ENCODE measurements around the gene COL25A1. TPM values are rescaled to one million over a fixed set of nuclear protein-coding genes. Genes with fewer than 3 reads are reported as not detected.

Gene COL25A1
- total and polyA plus RNA-seq, 2 experiments from 2014 or later = 0.28 to 1.9 TPM

DNA sequence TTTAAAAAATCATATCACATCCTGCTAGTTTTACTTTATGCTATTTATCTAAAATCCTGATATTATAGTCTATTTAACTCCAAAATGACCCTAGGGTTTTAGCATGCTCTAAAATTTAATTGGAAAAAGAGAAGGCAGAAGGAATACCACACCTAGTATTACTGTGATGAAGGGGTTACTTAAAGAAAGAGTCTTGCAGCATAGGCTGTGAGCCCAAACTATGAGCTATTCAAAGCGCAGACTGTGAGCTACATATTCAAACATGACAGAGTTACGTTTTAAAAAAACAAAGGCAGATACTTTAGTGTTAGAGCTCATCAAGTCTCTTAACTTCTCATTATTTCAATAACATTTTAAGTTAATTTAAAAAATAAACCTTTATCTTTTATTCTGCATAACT is 291.9 kb downstream of the COL25A1 start:
- no peaks in the 10 kb centered on the region for H3K9me3 ChIP-seq (ENCODE audit: low read depth)
- no peak for TF ChIP-seq EZH2 (IDR thresholded peaks at IDR 0.05; ENCODE audit: borderline replicate concordance)
- TF ChIP-seq, protein P1, sequence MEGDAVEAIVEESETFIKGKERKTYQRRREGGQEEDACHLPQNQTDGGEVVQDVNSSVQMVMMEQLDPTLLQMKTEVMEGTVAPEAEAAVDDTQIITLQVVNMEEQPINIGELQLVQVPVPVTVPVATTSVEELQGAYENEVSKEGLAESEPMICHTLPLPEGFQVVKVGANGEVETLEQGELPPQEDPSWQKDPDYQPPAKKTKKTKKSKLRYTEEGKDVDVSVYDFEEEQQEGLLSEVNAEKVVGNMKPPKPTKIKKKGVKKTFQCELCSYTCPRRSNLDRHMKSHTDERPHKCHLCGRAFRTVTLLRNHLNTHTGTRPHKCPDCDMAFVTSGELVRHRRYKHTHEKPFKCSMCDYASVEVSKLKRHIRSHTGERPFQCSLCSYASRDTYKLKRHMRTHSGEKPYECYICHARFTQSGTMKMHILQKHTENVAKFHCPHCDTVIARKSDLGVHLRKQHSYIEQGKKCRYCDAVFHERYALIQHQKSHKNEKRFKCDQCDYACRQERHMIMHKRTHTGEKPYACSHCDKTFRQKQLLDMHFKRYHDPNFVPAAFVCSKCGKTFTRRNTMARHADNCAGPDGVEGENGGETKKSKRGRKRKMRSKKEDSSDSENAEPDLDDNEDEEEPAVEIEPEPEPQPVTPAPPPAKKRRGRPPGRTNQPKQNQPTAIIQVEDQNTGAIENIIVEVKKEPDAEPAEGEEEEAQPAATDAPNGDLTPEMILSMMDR (IDR thresholded peaks at IDR 0.05; ENCODE audit: poor library complexity) = no peak
- no peak for TF ChIP-seq EZH2phosphoT487 (IDR thresholded peaks at IDR 0.05; ENCODE audit: low read depth, severe bottlenecking, unreplicated experiment)
- DNase-seq (ENCODE audit: low spot score) = no peak
- H3K79me2 ChIP-seq = no peaks in the 10 kb centered on the region
- H3K4me3 ChIP-seq = no peak overlapping the region
- no peaks in the 10 kb centered on the region for H3K4me1 ChIP-seq (ENCODE audit: insufficient read depth)
- H2AFZ ChIP-seq = no peak overlapping the region
- no peak overlapping the region for H3K27ac ChIP-seq
- H3K9me2 ChIP-seq (replicated peaks; ENCODE audit: insufficient read depth) = no peaks in the 10 kb centered on the region
- H4K20me1 ChIP-seq (ENCODE audit: insufficient read depth, poor library complexity, severe bottlenecking) = no peaks in the 10 kb centered on the region
- no peaks in the 10 kb centered on the region for H3K27me3 ChIP-seq
- no peaks in the 10 kb centered on the region for H3K36me3 ChIP-seq (replicated peaks; ENCODE audit: insufficient read depth, low read depth)
- H3K4me2 ChIP-seq = peak overlapping the region; percentile 2
- 53% methylated on average over 2 of the region's 2 CpGs for WGBS (ENCODE audit: low lambda C conversion rate, missing lambda C conversion rate)

DNA sequence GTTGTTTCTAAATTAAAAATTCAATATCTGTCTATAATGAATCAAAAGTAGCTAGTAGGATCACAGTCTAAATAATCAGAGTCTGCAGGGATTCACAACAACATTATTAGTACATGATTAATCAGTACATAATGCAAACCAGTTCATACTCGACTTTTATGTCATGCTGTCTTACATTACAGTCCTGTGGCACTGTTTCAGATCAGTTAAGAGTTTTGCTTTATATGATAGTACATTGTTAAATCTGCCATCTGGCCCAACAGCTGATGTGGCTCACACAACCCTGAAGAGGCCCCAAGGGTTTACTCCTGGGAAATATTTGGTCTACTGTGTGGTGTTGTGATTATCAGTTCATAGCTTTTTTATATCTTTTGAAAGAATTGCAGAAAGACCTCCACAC is 292.5 kb downstream of the COL25A1 start:
- H3K36me3 ChIP-seq (replicated peaks; ENCODE audit: insufficient read depth, low read depth) = no peaks in the 10 kb centered on the region
- no peak overlapping the region for H3K4me3 ChIP-seq
- no peaks in the 10 kb centered on the region for H4K20me1 ChIP-seq (ENCODE audit: insufficient read depth, poor library complexity, severe bottlenecking)
- no peaks in the 10 kb centered on the region for H3K9me2 ChIP-seq (replicated peaks; ENCODE audit: insufficient read depth)
- no peak overlapping the region for H3K27ac ChIP-seq
- H3K9me3 ChIP-seq (ENCODE audit: low read depth) = no peaks in the 10 kb centered on the region
- TF ChIP-seq EZH2 (IDR thresholded peaks at IDR 0.05; ENCODE audit: borderline replicate concordance) (no peak), EZH2phosphoT487 (IDR thresholded peaks at IDR 0.05; ENCODE audit: low read depth, severe bottlenecking, unreplicated experiment) (no peak)
- TF ChIP-seq, protein P1 (IDR thresholded peaks at IDR 0.05; ENCODE audit: poor library complexity) = no peak
- H3K4me2 ChIP-seq = peak overlapping the region; percentile 2
- 38% methylated on average over 1 of the region's 1 CpG for WGBS (ENCODE audit: low lambda C conversion rate, missing lambda C conversion rate)
- no peak overlapping the region for H2AFZ ChIP-seq
- H3K79me2 ChIP-seq = no peaks in the 10 kb centered on the region
- peak; percentile 21 for DNase-seq (ENCODE audit: low spot score)
- H3K27me3 ChIP-seq = no peaks in the 10 kb centered on the region
- no peaks in the 10 kb centered on the region for H3K4me1 ChIP-seq (ENCODE audit: insufficient read depth)

DNA sequence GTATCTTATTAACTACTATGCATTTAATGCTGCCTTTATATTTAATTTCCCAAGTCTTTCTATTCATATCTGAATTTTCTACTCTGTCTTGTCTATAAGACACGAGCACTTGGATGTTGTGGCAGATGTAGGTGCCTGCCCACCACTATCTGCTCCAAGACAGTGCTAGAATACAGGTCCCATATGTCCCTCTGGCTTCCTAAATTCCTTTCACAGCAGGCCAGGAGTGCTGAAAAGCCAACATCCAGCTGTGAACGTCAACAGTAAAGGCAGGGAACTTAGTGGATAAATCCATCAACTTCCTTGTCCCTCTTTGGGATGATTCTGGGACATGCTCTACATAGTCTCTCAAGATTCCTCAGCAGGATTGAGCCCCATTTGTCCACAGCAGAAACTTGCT is 294.5 kb downstream of the COL25A1 start:
- no peaks in the 10 kb centered on the region for H3K79me2 ChIP-seq
- H3K9me3 ChIP-seq (ENCODE audit: low read depth) = no peaks in the 10 kb centered on the region
- DNase-seq (ENCODE audit: low spot score) = no peak
- no peaks in the 10 kb centered on the region for H3K36me3 ChIP-seq (replicated peaks; ENCODE audit: insufficient read depth, low read depth)
- no peaks in the 10 kb centered on the region for H3K27me3 ChIP-seq
- 57% methylated on average over 2 of the region's 2 CpGs for WGBS (ENCODE audit: low lambda C conversion rate, missing lambda C conversion rate)
- no peaks in the 10 kb centered on the region for H4K20me1 ChIP-seq (ENCODE audit: insufficient read depth, poor library complexity, severe bottlenecking)
- no peak overlapping the region for H2AFZ ChIP-seq
- no peaks in the 10 kb centered on the region for H3K9me2 ChIP-seq (replicated peaks; ENCODE audit: insufficient read depth)
- no peak overlapping the region for H3K27ac ChIP-seq
- no peaks in the 10 kb centered on the region for H3K4me1 ChIP-seq (ENCODE audit: insufficient read depth)
- no peak for TF ChIP-seq EZH2 (IDR thresholded peaks at IDR 0.05; ENCODE audit: borderline replicate concordance)
- TF ChIP-seq, protein P1 (IDR thresholded peaks at IDR 0.05; ENCODE audit: poor library complexity) = no peak
- no peak for TF ChIP-seq EZH2phosphoT487 (IDR thresholded peaks at IDR 0.05; ENCODE audit: low read depth, severe bottlenecking, unreplicated experiment)
- no peak overlapping the region for H3K4me3 ChIP-seq
- no peak overlapping the region for H3K4me2 ChIP-seq

DNA sequence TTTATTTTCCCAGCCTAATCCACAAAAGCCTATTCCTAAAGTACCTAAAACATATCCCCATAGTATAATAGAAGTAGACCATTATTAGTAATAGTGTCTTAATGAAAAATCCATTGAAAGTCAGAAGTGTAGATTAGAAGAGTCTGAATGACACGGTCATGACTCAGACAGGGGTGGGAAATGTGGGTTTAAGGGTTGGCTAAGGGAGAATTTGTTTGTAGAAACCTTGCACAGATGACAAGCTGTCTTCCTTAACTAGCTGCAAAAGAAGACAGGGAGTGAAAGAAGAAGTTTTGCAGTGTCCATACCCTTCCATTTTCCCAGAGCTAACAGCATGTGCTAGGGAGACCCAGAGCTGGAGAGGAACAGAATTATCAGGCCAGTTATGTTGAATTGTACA is 296.9 kb downstream of the COL25A1 start:
- Histone ChIP-seq H3K9me3 (ENCODE audit: low read depth) (no peaks in the 10 kb centered on the region), H3K4me3 (no peak overlapping the region), H3K4me1 (ENCODE audit: insufficient read depth) (no peaks in the 10 kb centered on the region), H3K79me2 (no peaks in the 10 kb centered on the region), H3K9me2 (replicated peaks; ENCODE audit: insufficient read depth) (no peaks in the 10 kb centered on the region), H2AFZ (no peak overlapping the region), H4K20me1 (ENCODE audit: insufficient read depth, poor library complexity, severe bottlenecking) (no peaks in the 10 kb centered on the region), H3K36me3 (replicated peaks; ENCODE audit: insufficient read depth, low read depth) (no peaks in the 10 kb centered on the region), H3K27me3 (no peaks in the 10 kb centered on the region), H3K4me2 (no peak overlapping the region), H3K27ac (no peak overlapping the region)
- no peak for DNase-seq (ENCODE audit: low spot score)
- no peak for TF ChIP-seq EZH2phosphoT487 (IDR thresholded peaks at IDR 0.05; ENCODE audit: low read depth, severe bottlenecking, unreplicated experiment)
- TF ChIP-seq, protein P1 (IDR thresholded peaks at IDR 0.05; ENCODE audit: poor library complexity) = no peak
- TF ChIP-seq EZH2 (IDR thresholded peaks at IDR 0.05; ENCODE audit: borderline replicate concordance) = no peak
- 67% methylated on average over 1 of the region's 1 CpG for WGBS (ENCODE audit: low lambda C conversion rate, missing lambda C conversion rate)

All from hepatocyte (in vitro differentiated cells).